Stimulated activated CD4-positive, alpha-beta T cell treated with anti-CD3 and anti-CD28 coated beads, Interleukin-1b, Interleukin-23, amount 100 ng/mL, for 24 hours (primary cell): ENCODE data around the gene CENPP.
"Not testable (repeated sequence)": the region's sequence is repeated elsewhere in the genome, so short reads cannot be mapped to it uniquely, and the experiment has no call there.

Source experiments
- DNase-seq, 4 experiments: peaks; one replicate each; pipeline ENCODE4 v3.0.0-alpha.2; 2020; ENCODE audit warnings: low read depth in 4 of 4, low spot score in 1 of 4

Gene CENPP

GRCh38 chr9:92589923-92590322, 264.2 kb downstream of the CENPP start:
- no peak for DNase-seq

DNA sequence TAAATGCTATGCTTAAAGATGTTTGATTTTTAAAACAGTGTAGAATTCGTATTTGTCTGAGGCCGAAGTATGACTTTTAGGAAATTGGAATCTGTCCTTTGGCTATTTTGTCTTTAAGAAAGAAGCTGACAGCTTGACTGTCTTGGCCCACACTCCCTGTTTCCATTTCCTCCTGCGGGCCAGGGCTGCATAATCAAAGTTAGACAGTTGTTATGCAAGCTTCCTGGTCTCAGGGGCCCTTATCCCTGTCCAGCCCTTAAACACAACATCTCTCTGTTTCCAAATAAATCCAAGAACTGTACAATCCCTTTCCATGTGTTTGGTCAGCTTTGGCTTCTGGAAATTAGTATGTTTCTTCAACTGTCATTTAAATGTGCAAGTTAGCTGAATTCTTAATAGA, 264.6 kb downstream of the CENPP start:
- DNase-seq: no peak

DNA sequence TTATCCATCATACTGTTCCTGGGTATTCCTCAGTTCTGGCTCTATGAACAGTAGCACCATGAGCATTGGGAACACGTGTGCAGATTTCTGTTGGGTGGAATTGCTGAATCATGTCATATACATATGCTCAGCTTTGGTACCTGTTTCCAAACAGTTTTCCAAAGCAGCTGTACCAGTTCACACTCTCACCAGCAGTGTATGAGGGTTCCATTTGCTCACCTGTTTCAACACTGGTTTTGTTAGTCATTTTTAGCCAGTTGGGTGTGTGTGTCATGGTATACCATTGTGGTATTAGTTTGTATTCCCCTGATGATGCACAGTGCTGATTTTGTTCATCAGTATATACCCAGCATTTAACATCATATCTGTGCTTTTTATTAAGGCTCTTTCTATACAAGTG, 266.8 kb downstream of the CENPP start:
- DNase-seq: no peak

- no peak for DNase-seq
Observed at GRCh38 chr9:92592946-92593861, 267.5 kb downstream of the CENPP start.

DNA sequence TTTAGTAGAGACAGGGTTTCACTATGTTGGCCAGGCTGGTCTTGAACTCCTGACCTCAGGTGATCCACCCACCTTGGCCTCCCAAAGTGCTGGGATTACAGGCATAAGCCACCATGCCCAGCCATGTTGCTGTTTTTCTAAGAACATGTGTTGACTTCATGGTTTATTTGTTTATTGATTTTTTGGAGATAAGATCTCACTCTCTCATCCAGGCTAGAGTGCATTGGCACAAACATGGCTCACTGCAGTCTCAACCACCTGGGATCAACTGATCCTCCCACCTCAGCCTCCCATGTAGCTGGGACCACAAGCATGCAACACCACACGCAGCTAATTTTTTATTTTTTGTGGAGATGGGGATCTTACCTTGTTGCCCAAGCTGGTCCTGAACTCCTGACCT, 269.3 kb downstream of the CENPP start:
- DNase-seq: not testable (repeated sequence)

DNA sequence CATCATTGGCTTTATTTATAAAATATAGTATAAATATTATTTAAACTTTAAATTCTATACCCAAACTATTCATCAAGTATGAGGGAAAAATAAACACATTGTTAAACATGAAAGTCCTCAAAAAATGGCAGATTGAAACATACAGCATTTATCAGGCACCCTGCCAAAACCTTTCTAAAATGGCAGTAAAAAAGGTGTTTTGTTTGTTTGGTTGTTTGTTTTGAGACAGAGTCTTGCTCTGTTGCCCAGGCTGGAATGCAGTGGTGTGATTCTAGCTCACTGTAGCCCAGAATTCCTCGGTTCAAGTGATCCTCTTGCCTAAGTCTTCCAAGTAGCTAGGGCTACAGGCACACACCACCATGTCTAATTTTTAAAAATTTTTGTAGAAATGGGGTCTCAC, 270.2 kb downstream of the CENPP start:
- DNase-seq: no peak

- no peak for DNase-seq
Observed at GRCh38 chr9:92598382-92598781, 272.6 kb downstream of the CENPP start.

GRCh38 chr9:92599938-92600461, 274.2 kb downstream of the CENPP start:
- DNase-seq: no peak

GRCh38 chr9:92600462-92601261, 274.9 kb downstream of the CENPP start:
- DNase-seq: no peak

DNA sequence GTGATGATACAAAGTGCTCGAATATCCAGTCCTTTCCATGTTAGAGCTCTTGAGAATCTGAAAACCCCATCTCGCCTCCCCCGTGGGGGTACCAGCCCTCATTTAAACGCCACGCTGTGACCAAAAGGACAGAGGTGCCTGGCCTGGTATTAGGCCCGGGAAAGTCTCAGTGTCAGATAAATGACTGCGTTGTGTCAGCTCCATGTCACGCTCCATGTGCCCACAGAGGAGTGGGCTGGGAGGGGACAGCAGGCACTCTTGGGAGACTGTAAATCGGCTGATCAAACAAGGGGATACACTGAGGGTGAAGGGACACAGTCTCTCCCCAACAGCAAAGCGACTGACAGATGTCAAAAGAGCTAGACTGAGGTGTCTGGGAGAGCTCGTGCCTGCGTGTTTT, 275.7 kb downstream of the CENPP start:
- DNase-seq: no peak

DNA sequence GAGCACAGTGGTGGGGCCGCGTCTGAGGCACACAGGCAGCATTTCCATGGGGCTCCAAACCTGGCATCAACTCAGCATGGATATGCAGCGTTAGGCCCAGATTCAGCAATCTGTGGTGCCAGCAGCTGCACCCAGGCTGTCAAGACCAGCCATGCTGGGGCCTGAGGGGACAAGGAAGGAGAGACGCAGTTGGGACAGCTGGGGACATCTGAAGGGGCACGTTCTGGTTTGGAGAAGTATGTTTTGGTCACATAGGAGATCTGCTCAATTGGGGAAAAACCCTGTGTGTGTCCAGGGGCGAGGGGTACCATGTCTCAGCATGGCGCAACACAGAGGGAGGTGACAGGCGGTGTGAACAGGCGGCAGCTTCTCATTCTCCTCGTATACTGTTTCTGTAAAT, 276.7 kb downstream of the CENPP start:
- DNase-seq: no peak

DNA sequence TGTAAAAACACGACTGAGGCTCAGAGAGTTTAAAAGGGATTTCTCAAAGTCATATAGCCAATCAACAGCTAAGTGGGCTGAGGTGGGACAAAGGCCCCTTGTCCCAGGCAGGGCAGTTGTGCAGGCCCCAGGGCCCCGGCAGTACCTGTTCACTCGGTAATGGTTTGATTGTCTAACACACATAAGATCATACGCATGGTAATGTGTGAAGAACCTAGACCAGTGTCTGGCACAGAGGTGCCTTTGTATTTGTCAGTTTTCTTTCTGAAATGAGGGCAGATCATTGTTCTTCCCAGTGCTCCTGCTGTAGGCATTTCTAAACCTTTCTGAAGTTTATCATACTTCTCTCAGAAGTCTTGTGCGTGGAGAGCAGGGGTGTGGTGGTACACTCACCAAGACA, 277.3 kb downstream of the CENPP start:
- no peak for DNase-seq

DNA sequence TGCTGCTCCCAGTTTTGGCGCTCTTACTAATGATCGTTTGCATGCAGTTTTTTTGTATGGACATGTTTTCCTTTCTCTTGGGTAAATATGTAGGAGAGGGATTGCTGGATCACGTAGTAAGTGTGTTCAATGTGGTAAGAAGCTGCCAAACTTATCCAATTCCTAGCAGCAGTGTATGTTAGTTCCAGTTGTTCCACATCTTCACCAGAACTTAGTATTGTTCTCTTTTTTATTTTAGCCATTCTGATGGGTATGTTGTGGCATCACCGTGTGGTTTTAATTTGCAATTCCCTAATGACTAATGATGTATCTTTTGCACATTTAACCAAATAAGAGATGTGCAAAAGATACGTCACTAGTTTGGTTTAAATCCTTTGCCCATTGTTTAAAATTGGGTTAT, 278.2 kb downstream of the CENPP start:
- no peak for DNase-seq

GRCh38 chr9:92605224-92605623, 279.5 kb downstream of the CENPP start:
- no peak for DNase-seq

DNA sequence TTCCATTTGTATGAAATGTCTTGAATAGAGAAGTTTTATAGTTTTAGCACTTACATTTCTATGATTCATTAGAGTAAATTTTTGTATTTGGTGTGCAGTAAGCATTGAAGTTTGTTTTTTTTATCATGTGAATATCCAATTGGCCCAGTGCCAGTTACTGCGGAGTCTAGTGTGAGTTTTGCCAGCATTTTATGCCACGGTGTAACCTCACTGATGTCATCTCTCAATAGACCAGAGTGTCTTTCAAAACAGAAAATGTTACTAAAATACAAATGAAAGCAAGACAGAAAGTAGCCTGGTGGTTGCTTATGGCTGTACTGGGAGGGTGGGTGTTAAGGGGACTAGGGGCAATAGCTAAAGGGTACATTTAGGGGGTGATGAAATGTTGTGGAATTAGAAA, 281.3 kb downstream of the CENPP start:
- no peak for DNase-seq

GRCh38 chr9:92607773-92608172, 282.0 kb downstream of the CENPP start:
- DNase-seq: no peak

DNA sequence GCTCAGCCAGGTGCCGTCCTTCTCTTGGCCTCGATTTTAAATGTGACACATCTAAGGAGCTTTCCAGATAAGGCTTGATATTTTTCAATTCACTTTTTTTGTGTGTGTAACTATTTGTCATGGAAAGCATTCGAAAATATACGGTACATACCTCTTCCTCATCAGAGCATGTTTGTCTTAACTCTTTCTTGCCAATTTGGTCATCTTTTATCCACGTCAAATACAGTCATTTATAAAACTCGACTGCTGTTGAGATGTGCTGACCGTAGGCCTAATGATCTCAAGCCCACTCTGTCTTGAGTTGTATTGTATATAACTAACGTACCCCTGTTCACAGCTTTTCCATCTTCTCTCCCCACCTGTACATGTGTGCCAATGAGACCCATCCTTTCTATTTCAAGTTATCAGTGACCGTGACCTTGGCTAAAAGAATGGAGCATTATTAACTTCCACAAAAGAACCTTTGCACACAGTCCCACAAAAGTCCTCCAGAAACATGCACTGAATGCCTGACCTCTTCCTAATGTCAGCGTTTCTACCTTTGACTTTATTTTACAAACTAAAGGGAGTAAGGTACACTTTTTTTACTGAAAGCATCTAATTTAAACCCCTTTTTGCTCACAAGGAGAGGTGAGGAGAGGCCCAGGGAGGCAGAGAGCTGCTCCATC, 282.6 kb downstream of the CENPP start:
- DNase-seq: no peak

DNA sequence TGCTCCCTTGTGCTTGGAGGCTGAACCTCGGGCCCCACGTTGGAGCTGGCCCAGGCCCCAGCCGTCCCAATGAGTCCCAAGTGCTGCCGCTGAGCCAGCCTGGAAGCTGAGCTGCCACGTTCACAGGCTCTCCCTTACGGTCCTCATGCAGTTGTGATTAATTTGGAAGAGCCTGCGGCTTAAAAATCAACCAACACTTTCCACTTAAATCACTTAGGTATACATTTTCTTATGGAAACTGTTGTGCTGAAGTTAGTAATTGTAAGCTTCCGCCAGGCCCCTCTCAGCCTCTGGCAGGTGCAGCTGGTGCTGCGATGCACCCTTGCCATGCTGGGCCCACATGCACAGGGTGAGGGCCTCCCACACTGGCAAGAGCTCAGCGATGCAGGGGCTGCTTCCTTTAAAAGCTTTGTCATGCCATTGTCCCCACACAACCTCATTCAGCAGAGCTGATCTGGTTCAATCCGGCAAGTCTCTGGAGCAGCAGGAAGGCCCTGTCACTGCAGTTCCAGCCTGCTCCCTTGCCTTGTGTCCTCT, 283.2 kb downstream of the CENPP start:
- no peak for DNase-seq

- no peak for DNase-seq
Observed at GRCh38 chr9:92610470-92611420, 285.0 kb downstream of the CENPP start.

DNA sequence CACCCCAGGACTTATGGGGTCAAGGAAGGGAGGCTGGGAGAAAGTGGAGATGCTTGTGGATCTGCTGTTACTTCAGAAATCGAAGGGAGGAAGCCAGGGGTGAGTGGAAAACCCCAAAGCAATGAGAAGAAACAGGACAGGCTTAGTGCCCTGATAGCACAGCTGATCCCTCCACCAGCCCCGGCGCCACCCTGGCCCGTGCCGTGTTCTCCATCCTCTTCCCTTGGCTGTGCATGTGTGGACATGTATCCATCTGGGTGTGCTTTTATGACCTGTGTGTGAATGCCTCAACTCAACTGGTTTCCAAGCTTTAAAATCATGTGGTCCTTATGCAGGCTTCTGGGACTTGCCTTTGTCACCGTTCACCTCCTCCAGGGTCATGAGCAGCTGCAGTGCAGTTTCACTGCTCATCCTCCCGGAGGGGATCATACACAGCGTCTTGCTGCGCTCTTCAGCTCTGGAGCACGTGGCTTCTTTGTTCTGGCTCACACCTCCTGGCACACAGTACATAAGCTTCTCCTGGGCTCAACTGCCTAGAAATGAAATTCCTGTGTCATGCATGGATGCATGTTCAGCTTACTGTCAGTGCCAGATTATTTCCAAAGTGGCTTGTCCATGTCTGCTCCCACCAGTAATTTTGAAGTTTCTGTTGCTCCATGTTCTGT, 286.0 kb downstream of the CENPP start:
- no peak for DNase-seq
